HEK293 (cell line): ENCODE measurements around the gene EXOC7.

Source experiments
- CTCF ChIA-PET: fragments of 350-600 bp; formaldehyde crosslinking; extraction: SDS; loops from one replicate; lab custom pipeline; 2021; ENCODE audit warnings: antibody characterized with exemption; lab: Yijun Ruan, JAX
- POLR2A ChIA-PET: fragments of 300-600 bp; formaldehyde crosslinking; extraction: SDS; loops from one replicate; lab custom pipeline; 2020; ENCODE audit warnings: antibody characterized with exemption, inconsistent platforms; lab: Yijun Ruan, JAX
- H3K27ac ChIP-seq: fragments of 200-500 bp; sonication (Bioruptor generic); 2 replicates; pipeline ENCODE4 v1.5.1; 2014; ENCODE audit warnings: low read depth, low read length, control low read depth, inconsistent platforms; ENCODE audit errors: extremely low read depth
- H3K36me3 ChIP-seq, 2 experiments: fragments of 200-500 bp in 1 of 2; sonication (Bioruptor generic) in 1 of 2; 1 replicate in 1 of 2; 2 replicates in 1 of 2; pipeline ENCODE4 v1.5.1; 2014 to 2017; ENCODE audit warnings: inconsistent platforms in 2 of 2, low read length in 2 of 2; ENCODE audit not compliant: control insufficient read depth in 2 of 2, insufficient read depth in 1 of 2
- H3K4me1 ChIP-seq: fragments of 200-500 bp; sonication (Bioruptor generic); 2 replicates; pipeline ENCODE4 v1.5.1; 2014; ENCODE audit warnings: mild to moderate bottlenecking, low read length, inconsistent platforms; ENCODE audit not compliant: control insufficient read depth, insufficient read depth
- H3K4me3 ChIP-seq: 2 replicates; pipeline ENCODE4 v1.5.1; 2011; ENCODE audit warnings: low read depth, mild to moderate bottlenecking, control low read depth, low read length, moderate library complexity
- H3K9me3 ChIP-seq: fragments of 200-500 bp; sonication (Bioruptor generic); 2 replicates; pipeline ENCODE4 v1.5.1; 2014; ENCODE audit warnings: low read depth, low read length, inconsistent platforms; ENCODE audit not compliant: control insufficient read depth, insufficient read depth
- FEZF1 ChIP-seq: fragments of 450-650 bp; formaldehyde crosslinking; IDR thresholded peaks from 2 replicates; pipeline ENCODE4 v1.5.1; 2016; ENCODE audit warnings: missing biosample characterization, missing genetic modification characterization
- HOXD13 ChIP-seq: sonication (generic); formaldehyde crosslinking; IDR thresholded peaks from 2 replicates; pipeline ENCODE4 v1.8.0; 2022; ENCODE audit warnings: missing genetic modification reagents, borderline replicate concordance
- KLF8 ChIP-seq: fragments of 450-650 bp; formaldehyde crosslinking; IDR thresholded peaks from 2 replicates; pipeline ENCODE4 v1.5.1; 2016; ENCODE audit warnings: missing biosample characterization, missing genetic modification characterization
- MEIS1 ChIP-seq: sonication (generic); formaldehyde crosslinking; IDR thresholded peaks from 2 replicates; pipeline ENCODE4 v1.8.1; 2022; ENCODE audit warnings: missing genetic modification reagents, mild to moderate bottlenecking, borderline replicate concordance
- SCRT1 ChIP-seq: fragments of 450-650 bp; formaldehyde crosslinking; IDR thresholded peaks from 2 replicates; pipeline ENCODE4 v1.5.1; 2016; ENCODE audit warnings: missing biosample characterization, missing genetic modification characterization, borderline replicate concordance
- TCF7L2 ChIP-seq: IDR thresholded peaks from 2 replicates; pipeline ENCODE4 v1.6.1; 2011; ENCODE audit warnings: low read depth, mild to moderate bottlenecking, inconsistent platforms, low read length, moderate library complexity, borderline replicate concordance
- ZIC2 ChIP-seq: fragments of 450-650 bp; formaldehyde crosslinking; IDR thresholded peaks from 2 replicates; pipeline ENCODE4 v1.5.1; 2016; ENCODE audit warnings: missing biosample characterization, missing genetic modification characterization
- ZNF140 ChIP-seq: fragments of 450-650 bp; formaldehyde crosslinking; IDR thresholded peaks from 2 replicates; pipeline ENCODE4 v1.5.1; 2016; ENCODE audit warnings: missing biosample characterization, missing genetic modification characterization
- ZNF2 ChIP-seq: fragments of 450-650 bp; formaldehyde crosslinking; IDR thresholded peaks from 2 replicates; pipeline ENCODE4 v1.5.1; 2016; ENCODE audit warnings: missing biosample characterization, missing genetic modification characterization
- ZNF335 ChIP-seq: fragments of 450-650 bp; formaldehyde crosslinking; conservative IDR thresholded peaks from 2 replicates; pipeline ENCODE4 v1.5.1; 2016; ENCODE audit warnings: missing biosample characterization, missing genetic modification characterization
- ZNF600 ChIP-seq: fragments of 450-650 bp; formaldehyde crosslinking; IDR thresholded peaks from 2 replicates; pipeline ENCODE4 v1.5.1; 2016; ENCODE audit warnings: missing biosample characterization, missing genetic modification characterization
- ZNF624 ChIP-seq: fragments of 450-650 bp; formaldehyde crosslinking; IDR thresholded peaks from 2 replicates; pipeline ENCODE4 v1.5.1; 2017; ENCODE audit warnings: missing biosample characterization, missing genetic modification characterization
- ZNF654 ChIP-seq: fragments of 450-650 bp; formaldehyde crosslinking; IDR thresholded peaks from 2 replicates; pipeline ENCODE4 v1.5.1; 2016; ENCODE audit warnings: low read depth, missing biosample characterization, missing genetic modification characterization
- ZXDB ChIP-seq: fragments of 450-650 bp; formaldehyde crosslinking; IDR thresholded peaks from 2 replicates; pipeline ENCODE4 v1.5.1; 2016; ENCODE audit warnings: missing biosample characterization, missing genetic modification characterization
- TF ChIP-seq, protein P1 (sequence below): fragments of 450-650 bp; formaldehyde crosslinking; IDR thresholded peaks from 2 replicates; pipeline ENCODE4 v1.5.1; 2016; ENCODE audit warnings: missing biosample characterization, missing genetic modification characterization

The EXOC7 gene

DNA sequence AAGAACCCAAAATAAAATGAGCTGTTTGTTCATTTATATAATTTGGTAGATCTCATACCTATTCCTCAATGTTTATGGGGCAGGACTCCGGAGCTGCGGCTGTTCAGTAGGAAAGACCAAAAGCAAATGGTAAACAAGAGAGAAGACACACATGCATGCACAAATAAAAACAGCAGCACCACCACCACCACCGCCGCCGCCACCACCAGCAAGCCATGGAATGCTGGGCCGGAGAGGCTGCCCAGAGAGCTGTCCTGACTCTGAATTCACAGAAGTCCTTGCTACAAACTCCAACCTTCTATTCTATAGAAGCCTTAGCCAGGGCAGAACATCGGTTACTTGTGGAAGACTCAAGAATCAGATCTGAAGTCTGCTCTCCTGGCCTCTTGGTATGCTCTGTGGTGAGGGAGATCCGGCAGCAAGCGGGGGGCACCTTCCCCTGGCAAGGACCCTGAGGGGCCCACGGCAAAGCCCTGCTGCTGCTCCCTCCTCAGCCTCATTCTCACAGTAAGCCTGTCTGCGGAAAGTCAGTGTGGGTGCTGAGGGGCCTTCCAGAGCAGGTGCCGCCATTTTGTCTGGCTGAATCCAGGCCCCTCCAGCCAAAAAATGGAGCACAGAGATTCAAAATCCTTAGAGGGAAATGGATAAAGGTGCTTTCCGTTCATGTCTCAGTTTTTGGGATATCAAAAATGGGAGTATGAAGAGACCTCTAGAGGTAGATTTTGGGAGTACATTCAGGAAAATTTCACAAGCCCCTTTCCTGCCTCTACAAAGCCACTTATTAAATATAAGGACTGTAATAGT is 43.8 kb upstream of the EXOC7 start:
- Histone ChIP-seq H3K27ac (no peak overlapping the region), H3K9me3 (no peaks in the 10 kb centered on the region), H3K36me3 (peaks cover 0 to 35% of the 10 kb centered on the region in 2 experiments; a peak in 1 of 3 replicates), H3K4me3 (no peak overlapping the region), H3K4me1 (no peaks in the 10 kb centered on the region)
- no peak for TF ChIP-seq ZNF140 (tag by site-specific recombination)
- peak; percentile 70 for TF ChIP-seq ZNF335 (tag by site-specific recombination)
- TF ChIP-seq ZNF2 (tag by site-specific recombination), result peak; percentile 74; the same call in 1 of the 2 replicates
- TF ChIP-seq ZNF654 (tag by site-specific recombination), result peak; percentile 29
- ChIA-PET POLR2A (interaction anchor here (0.5 kb wide), 1 partner anchor 126 kb away, joined by 3 read pairs; no protein-coding TSS in a partner anchor), CTCF (interaction anchor here (0.6 to 2.5 kb wide), 11 partner anchors 11 to 132 kb away, joined by 3 to 13 read pairs (median 4); no protein-coding TSS in a partner anchor)

DNA sequence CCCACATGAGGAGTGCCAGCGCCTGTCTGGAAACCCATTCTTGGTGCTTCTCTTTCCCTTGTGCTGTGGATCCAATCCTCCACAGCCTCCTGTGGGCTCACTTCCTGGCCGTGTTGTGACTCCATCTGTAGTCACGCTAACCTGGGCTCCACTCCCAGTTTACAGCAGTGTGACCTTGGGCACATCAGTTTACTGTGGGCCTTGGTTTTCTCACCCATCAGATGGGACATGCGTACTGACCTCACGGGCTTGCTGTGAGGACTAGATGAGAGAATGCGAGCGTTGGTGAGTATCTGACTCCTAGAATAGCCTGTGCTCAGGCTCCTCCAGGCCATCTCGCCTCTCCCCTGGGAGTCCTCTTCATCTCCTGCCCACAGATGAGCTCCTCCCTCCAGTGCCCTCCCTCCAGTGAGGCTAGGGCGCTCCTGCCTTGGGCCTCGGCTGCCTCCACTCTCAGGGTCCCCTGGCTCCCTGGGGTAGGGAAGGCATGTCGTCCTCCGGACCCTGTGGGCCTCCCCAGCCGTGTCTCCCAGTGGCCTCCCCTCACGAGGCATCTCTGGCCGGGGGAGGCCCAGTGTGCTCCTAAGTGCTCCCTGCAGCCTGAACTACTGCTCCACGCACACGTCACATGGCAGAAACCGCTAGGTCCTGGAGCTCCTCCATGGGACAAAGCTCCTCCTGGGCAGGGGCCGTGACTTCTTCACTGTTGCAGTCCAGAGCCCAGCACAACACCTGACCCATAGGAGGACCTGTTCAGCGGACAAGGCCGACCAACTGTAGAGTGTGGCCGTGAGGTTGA is 42.7 kb upstream of the EXOC7 start:
- no peak overlapping the region for H3K27ac ChIP-seq
- TF ChIP-seq ZIC2 (tag by site-specific recombination) (peak; percentile 46), SCRT1 (tag by site-specific recombination) (0 out of 2 replicates have a peak, but pooled peaks have one; percentile 36), KLF8 (tag by site-specific recombination) (no peak), ZNF624 (no peak), MEIS1 (CRISPR knock-in tag) (no peak), FEZF1 (tag by site-specific recombination) (no peak)
- no peaks in the 10 kb centered on the region for H3K9me3 ChIP-seq
- CTCF ChIA-PET, result interaction anchor here (0.6 to 2.5 kb wide), 14 partner anchors 12 to 294 kb away, joined by 3 to 13 read pairs (median 4); no protein-coding TSS in a partner anchor
- peaks cover 6% of the 10 kb centered on the region for H3K4me1 ChIP-seq
- POLR2A ChIA-PET, result interaction anchor here (0.5 kb wide), 1 partner anchor 125 kb away, joined by 3 read pairs; no protein-coding TSS in a partner anchor
- H3K4me3 ChIP-seq, result no peak overlapping the region
- H3K36me3 ChIP-seq, result peaks cover 0 to 24% of the 10 kb centered on the region in 2 experiments; a peak in 1 of 3 replicates

DNA sequence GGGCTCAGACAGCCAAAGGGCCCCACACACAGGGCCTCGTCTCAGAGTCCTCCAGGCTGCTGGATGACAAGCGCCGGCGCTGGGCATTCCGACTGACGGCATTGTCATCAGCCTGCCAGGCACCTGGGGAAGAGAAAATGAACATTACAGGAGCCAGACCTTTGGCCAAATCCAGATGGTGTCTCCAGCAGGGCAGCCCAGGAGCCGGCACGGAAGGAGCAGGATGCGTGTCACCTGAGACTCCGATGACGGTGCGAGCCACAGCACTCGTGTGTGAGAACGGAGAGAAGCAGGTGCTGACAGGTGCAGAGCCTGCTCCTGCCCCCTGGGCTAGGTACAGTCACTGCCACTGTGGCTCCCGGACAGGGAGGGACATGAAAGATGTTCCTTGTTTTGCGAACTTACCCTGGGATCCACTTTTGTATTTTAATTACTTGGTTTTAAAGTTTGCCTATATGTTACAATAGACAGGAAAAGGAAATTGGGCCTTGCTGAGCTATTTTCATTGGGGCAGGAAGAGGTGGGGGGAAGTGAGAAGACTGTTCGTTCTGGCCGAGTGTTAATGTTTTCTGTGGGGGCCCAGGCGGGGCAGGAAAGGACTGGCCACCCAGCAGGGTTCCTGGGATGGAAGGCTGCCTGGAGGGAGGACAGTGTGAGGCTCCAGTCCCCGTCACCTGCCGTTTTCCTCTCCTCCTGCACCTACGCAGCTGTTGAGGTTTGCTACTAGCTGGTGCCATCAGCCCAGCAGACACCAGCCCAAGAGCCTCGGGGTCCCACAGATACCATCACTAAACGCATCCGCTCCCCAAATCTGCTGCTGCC is 41.9 kb upstream of the EXOC7 start:
- Histone ChIP-seq H3K9me3 (no peaks in the 10 kb centered on the region), H3K4me1 (peaks cover 9% of the 10 kb centered on the region), H3K36me3 (peaks cover 0 to 17% of the 10 kb centered on the region in 2 experiments; a peak in 1 of 3 replicates), H3K4me3 (no peak overlapping the region), H3K27ac (no peak overlapping the region)
- POLR2A ChIA-PET, result no interaction called here
- CTCF ChIA-PET, result interaction anchor here (0.6 to 2.5 kb wide), 7 partner anchors 24 to 410 kb away, joined by 3 to 13 read pairs (median 4); no protein-coding TSS in a partner anchor
- TF ChIP-seq ZNF600 (tag by site-specific recombination) (0 out of 2 replicates have a peak, but pooled peaks have one; percentile 12), HOXD13 (CRISPR knock-in tag) (no peak), TCF7L2 (no peak)

DNA sequence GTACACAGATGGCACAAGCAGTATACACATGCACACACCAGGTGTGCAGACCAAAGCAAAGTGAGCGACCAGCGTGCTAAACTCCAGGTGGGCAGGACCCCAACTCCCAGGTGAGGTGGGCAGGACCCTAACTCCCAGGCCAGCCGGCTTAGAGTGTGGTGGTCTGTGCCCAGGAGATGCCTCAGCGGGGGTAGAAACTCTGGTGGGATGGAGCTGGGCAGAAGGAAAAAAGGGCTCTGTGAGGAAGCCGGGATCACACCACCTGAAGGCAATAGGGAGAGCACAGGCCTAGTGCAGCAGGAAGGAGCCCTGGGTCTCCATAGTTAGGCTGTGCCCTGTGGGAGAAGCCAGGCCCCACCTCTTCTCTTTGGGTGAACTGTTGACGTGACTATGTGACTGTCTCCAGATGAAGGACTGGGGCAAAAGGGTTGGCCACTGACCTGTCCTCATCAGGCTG is 39.0 kb upstream of the EXOC7 start:
- H3K27ac ChIP-seq, result no peak overlapping the region
- POLR2A ChIA-PET, result interaction anchor here (1.0 to 1.5 kb wide), 2 partner anchors 10 to 125 kb away, joined by 3 to 4 read pairs; no protein-coding TSS in a partner anchor
- no peak for TF ChIP-seq ZXDB
- TF ChIP-seq, protein P1, sequence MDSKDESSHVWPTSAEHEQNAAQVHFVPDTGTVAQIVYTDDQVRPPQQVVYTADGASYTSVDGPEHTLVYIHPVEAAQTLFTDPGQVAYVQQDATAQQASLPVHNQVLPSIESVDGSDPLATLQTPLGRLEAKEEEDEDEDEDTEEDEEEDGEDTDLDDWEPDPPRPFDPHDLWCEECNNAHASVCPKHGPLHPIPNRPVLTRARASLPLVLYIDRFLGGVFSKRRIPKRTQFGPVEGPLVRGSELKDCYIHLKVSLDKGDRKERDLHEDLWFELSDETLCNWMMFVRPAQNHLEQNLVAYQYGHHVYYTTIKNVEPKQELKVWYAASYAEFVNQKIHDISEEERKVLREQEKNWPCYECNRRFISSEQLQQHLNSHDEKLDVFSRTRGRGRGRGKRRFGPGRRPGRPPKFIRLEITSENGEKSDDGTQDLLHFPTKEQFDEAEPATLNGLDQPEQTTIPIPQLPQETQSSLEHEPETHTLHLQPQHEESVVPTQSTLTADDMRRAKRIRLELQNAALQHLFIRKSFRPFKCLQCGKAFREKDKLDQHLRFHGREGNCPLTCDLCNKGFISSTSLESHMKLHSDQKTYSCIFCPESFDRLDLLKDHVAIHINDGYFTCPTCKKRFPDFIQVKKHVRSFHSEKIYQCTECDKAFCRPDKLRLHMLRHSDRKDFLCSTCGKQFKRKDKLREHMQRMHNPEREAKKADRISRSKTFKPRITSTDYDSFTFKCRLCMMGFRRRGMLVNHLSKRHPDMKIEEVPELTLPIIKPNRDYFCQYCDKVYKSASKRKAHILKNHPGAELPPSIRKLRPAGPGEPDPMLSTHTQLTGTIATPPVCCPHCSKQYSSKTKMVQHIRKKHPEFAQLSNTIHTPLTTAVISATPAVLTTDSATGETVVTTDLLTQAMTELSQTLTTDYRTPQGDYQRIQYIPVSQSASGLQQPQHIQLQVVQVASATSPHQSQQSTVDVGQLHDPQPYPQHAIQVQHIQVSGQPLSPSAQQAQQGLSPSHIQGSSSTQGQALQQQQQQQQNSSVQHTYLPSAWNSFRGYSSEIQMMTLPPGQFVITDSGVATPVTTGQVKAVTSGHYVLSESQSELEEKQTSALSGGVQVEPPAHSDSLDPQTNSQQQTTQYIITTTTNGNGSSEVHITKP (tag by site-specific recombination), result peak; percentile 79

More for the DNA sequence above, 39.0 kb upstream of the EXOC7 start:
- CTCF ChIA-PET, result interaction anchor here (0.7 to 4.3 kb wide), 10 partner anchors 12 to 142 kb away, joined by 3 to 38 read pairs (median 4); partner anchors contain the start of gene CDK3
- Histone ChIP-seq H3K4me3 (no peak overlapping the region), H3K4me1 (peaks cover 9% of the 10 kb centered on the region), H3K36me3 (peaks cover 0 to 17% of the 10 kb centered on the region in 2 experiments; a peak in 1 of 3 replicates), H3K9me3 (no peaks in the 10 kb centered on the region)
